ENCODE results near the gene SIAH3. TPM values are rescaled to one million over a fixed set of nuclear protein-coding genes. Genes with fewer than 3 reads are reported as not detected.

Gene SIAH3
- not detected for total RNA-seq (2021; fragmentation: NEBNext Ultra II Directional; extraction: Animal tissue kit (Norgen Biotek cat#: 25700))
- long read RNA-seq: 0 reads

GRCh38 chr13:45851171-45851921 lies at the start of gene SIAH3:
Gene SIAH3 (minus strand): TSS chr13:45851753. CDS start chr13:45851629, 124 bp downstream.
- no peaks in the 10 kb centered on the region for H3K36me3 Mint-ChIP-seq (ENCODE audit: low read depth)
- TF ChIP-seq CTCF (IDR thresholded peaks at IDR 0.05): no peak
- no peaks in the 10 kb centered on the region for H3K9me3 Mint-ChIP-seq
- no peak within 1 kb of the TSS for H3K27ac Mint-ChIP-seq
- H3K4me1 Mint-ChIP-seq (ENCODE audit: low read depth): no peaks in the 10 kb centered on the region
- DNase-seq: no peak
- peaks cover 24% of the 10 kb centered on the region for H3K27me3 Mint-ChIP-seq (ENCODE audit: insufficient read depth)
- no peak within 1 kb of the TSS for H3K4me3 Mint-ChIP-seq

DNA sequence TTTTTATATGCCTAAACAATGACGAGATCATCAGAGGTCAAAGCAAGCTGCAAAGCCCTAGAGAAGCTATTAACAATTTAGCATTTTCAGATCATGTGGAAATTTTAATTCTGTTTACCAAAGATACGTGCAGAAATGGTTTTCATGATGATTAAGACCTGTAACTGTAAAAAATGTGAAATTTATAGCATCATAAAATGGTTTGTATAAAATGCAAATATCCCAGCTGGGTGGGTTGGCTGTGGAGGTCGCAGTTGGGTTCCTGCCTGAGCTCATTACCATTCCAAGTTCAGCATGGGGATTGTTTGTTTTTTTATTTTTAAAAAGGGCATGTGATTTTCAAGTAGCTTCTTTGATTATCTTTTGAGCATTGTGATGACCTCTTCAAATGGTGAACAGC lies 47.9 kb upstream of the SIAH3 start:
- Mint-ChIP-seq H3K27ac (no peak overlapping the region), H3K27me3 (ENCODE audit: insufficient read depth) (peaks cover 7% of the 10 kb centered on the region; the same call in 1 of the 2 replicates), H3K4me3 (no peak overlapping the region), H3K9me3 (no peaks in the 10 kb centered on the region), H3K36me3 (ENCODE audit: low read depth) (no peaks in the 10 kb centered on the region), H3K4me1 (ENCODE audit: low read depth) (no peaks in the 10 kb centered on the region)
- DNase-seq: no peak
- TF ChIP-seq CTCF (IDR thresholded peaks at IDR 0.05): no peak

DNA sequence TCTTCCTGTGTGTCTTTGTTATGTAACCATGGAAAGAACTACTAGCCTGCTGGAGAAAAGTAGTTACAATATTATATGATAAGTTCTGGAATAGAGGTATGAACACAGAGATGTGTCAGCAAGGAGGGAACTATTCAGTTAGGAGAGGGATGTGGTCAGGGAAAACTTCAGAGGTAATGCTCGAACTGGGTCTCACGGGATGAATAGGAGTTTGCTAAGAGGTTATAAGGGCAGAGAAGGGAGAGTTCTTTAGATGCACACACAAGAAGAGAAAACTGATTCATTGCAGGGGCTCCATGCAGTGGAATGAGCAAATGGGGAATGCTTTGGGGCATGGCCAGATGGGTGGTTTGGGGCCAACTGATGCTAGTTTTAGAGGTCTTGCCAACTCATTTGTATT lies 46.0 kb upstream of the SIAH3 start:
- Mint-ChIP-seq H3K4me1 (ENCODE audit: low read depth) (no peaks in the 10 kb centered on the region), H3K4me3 (no peak overlapping the region), H3K27me3 (ENCODE audit: insufficient read depth) (peaks cover 7% of the 10 kb centered on the region; the same call in 1 of the 2 replicates), H3K9me3 (no peaks in the 10 kb centered on the region), H3K36me3 (ENCODE audit: low read depth) (no peaks in the 10 kb centered on the region), H3K27ac (no peak overlapping the region)
- DNase-seq: no peak
- no peak for TF ChIP-seq CTCF (IDR thresholded peaks at IDR 0.05)

GRCh38 chr13:45896285-45896684 lies 44.7 kb upstream of the SIAH3 start:
- Mint-ChIP-seq H3K27me3 (ENCODE audit: insufficient read depth) (peaks cover 7% of the 10 kb centered on the region; the same call in 1 of the 2 replicates), H3K4me3 (no peak overlapping the region), H3K36me3 (ENCODE audit: low read depth) (no peaks in the 10 kb centered on the region), H3K4me1 (ENCODE audit: low read depth) (no peaks in the 10 kb centered on the region), H3K9me3 (no peaks in the 10 kb centered on the region), H3K27ac (no peak overlapping the region)
- TF ChIP-seq CTCF (IDR thresholded peaks at IDR 0.05): no peak
- no peak for DNase-seq

GRCh38 chr13:45895881-45896280 lies 44.3 kb upstream of the SIAH3 start:
- Mint-ChIP-seq H3K4me3 (no peak overlapping the region), H3K4me1 (ENCODE audit: low read depth) (no peaks in the 10 kb centered on the region), H3K9me3 (no peaks in the 10 kb centered on the region), H3K27me3 (ENCODE audit: insufficient read depth) (peaks cover 10% of the 10 kb centered on the region; the same call in 1 of the 2 replicates), H3K27ac (no peak overlapping the region), H3K36me3 (ENCODE audit: low read depth) (no peaks in the 10 kb centered on the region)
- TF ChIP-seq CTCF (IDR thresholded peaks at IDR 0.05): no peak
- no peak for DNase-seq

Data from HFFc6 (cell line).